Smooth muscle cell (in vitro differentiated cells): ENCODE data around the gene LRRC41. TPM values are rescaled to one million over a fixed set of nuclear protein-coding genes. Genes with fewer than 3 reads are reported as not detected.

Experiments
- DNase-seq: peaks from one replicate; lab custom pipeline; 2025; ENCODE audit not compliant: unreplicated experiment; lab: John Stamatoyannopoulos, UW
- H2AFZ ChIP-seq: fragments of 200-600 bp; sonication (generic); 2 replicates; pipeline ENCODE4 v1.6.0; 2016; ENCODE audit warnings: antibody characterized with exemption, low read depth, mild to moderate bottlenecking
- H3F3A ChIP-seq: fragments of 200-600 bp; sonication (generic); 2 replicates; pipeline ENCODE4 v1.6.0; 2017; ENCODE audit warnings: antibody characterized with exemption, low read depth
- H3K27ac ChIP-seq: fragments of 200-600 bp; sonication (generic); 2 replicates; pipeline ENCODE4 v1.5.1; 2016; ENCODE audit warnings: low read depth, mild to moderate bottlenecking
- H3K27me3 ChIP-seq: fragments of 200-600 bp; sonication (generic); 2 replicates; pipeline ENCODE4 v1.6.1; 2016; ENCODE audit warnings: low read depth, mild to moderate bottlenecking
- H3K36me3 ChIP-seq: fragments of 200-600 bp; sonication (generic); 2 replicates; pipeline ENCODE4 v1.5.1; 2016; ENCODE audit warnings: low read depth
- H3K4me1 ChIP-seq: fragments of 200-600 bp; sonication (generic); 2 replicates; pipeline ENCODE4 v1.5.1; 2016; ENCODE audit warnings: low read depth
- H3K4me2 ChIP-seq: fragments of 200-600 bp; sonication (generic); 2 replicates; pipeline ENCODE4 v1.6.0; 2016; ENCODE audit warnings: mild to moderate bottlenecking
- H3K4me3 ChIP-seq: fragments of 200-600 bp; sonication (generic); 2 replicates; pipeline ENCODE4 v1.5.1; 2016; ENCODE audit warnings: mild to moderate bottlenecking
- H3K79me2 ChIP-seq: fragments of 200-600 bp; sonication (generic); 2 replicates; pipeline ENCODE4 v1.6.0; 2016; ENCODE audit warnings: low read depth, mild to moderate bottlenecking
- H3K9ac ChIP-seq: fragments of 200-600 bp; sonication (generic); 2 replicates; pipeline ENCODE4 v1.6.0; 2016; ENCODE audit warnings: low read depth
- H3K9me3 ChIP-seq: fragments of 200-600 bp; sonication (generic); replicated peaks from 2 replicates; pipeline ENCODE4 v1.5.1; 2016; ENCODE audit warnings: low read depth
- H4K20me1 ChIP-seq: fragments of 200-600 bp; sonication (generic); 2 replicates; pipeline ENCODE4 v1.6.0; 2016; ENCODE audit warnings: low read depth
- CTCF ChIP-seq: fragments of 200-600 bp; sonication (generic); IDR thresholded peaks from 2 replicates; pipeline ENCODE4 v1.5.1; 2017; ENCODE audit warnings: borderline replicate concordance, mild to moderate bottlenecking, antibody characterized with exemption; ENCODE audit not compliant: insufficient read depth, poor library complexity, severe bottlenecking
- WGBS: methylation state at CpG from one replicate; pipeline ENCODE4 v1.1.7; 2016; ENCODE audit warnings: low lambda C conversion rate; 5-methylcytosine and 5-hydroxymethylcytosine counted together
- polyA plus RNA-seq: library from polyadenylated mRNA; unstranded; fragments of >200 nt; fragmentation: Nextera tagmentation; extraction: Ambion mirVana; gene quantifications from 2 replicates; pipeline ENCODE4 v1.2.1, GENCODE V29; 2016
- total RNA-seq: library from RNA; depleted of rRNA; stranded (reverse); fragments of >200 nt; gene quantifications from 2 replicates; pipeline ENCODE4 v1.2.3, GENCODE V29; 2014

LRRC41 gene
- total and polyA plus RNA-seq, 2 experiments from 2014 or later = 105 to 118 TPM

- Histone ChIP-seq H3K4me2 (no peak overlapping the region), H2AFZ (no peak overlapping the region), H3K27me3 (no peaks in the 10 kb centered on the region), H3K4me1 (peaks cover 12% of the 10 kb centered on the region), H3K36me3 (no peaks in the 10 kb centered on the region), H3K9ac (no peak overlapping the region), H3K4me3 (no peak overlapping the region), H3K27ac (no peak overlapping the region), H3K9me3 (no peaks in the 10 kb centered on the region), H4K20me1 (peaks cover 58% of the 10 kb centered on the region), H3F3A (peaks cover 2% of the 10 kb centered on the region), H3K79me2 (peaks cover 75% of the 10 kb centered on the region)
- WGBS = 93% methylated on average over 8 of the region's 8 CpGs
- DNase-seq = no peak
- TF ChIP-seq CTCF = no peak
Observed at GRCh38 chr1:46306159-46306530, 2.7 kb upstream of the LRRC41 start.

GRCh38 chr1:46303872-46304326 is 483 bp upstream of the LRRC41 start:
- H3K27me3 ChIP-seq = no peaks in the 10 kb centered on the region
- H3K79me2 ChIP-seq = peaks cover 93% of the 10 kb centered on the region
- H3K4me3 ChIP-seq = peak overlapping the region; percentile 79
- peak overlapping the region; percentile 96 for H3K4me2 ChIP-seq
- no peaks in the 10 kb centered on the region for H3K9me3 ChIP-seq
- H3F3A ChIP-seq = peaks cover 9% of the 10 kb centered on the region
- H3K27ac ChIP-seq = peak overlapping the region; percentile 89
- WGBS = under 1% methylated on average over 14 of the region's 14 CpGs
- peak overlapping the region; percentile 99 for H3K9ac ChIP-seq
- no peak for TF ChIP-seq CTCF
- peaks cover 73% of the 10 kb centered on the region for H4K20me1 ChIP-seq
- H3K36me3 ChIP-seq = no peaks in the 10 kb centered on the region
- peak overlapping the region; percentile 44 for H2AFZ ChIP-seq
- DNase-seq = no peak
- peaks cover 23% of the 10 kb centered on the region for H3K4me1 ChIP-seq

GRCh38 chr1:46302641-46303037 is 777 bp downstream of the LRRC41 start:
- WGBS = 0% methylated on average over 26 of the region's 32 CpGs
- peaks cover 93% of the 10 kb centered on the region for H3K79me2 ChIP-seq
- H3K4me3 ChIP-seq = peak overlapping the region; percentile 79
- peaks cover 23% of the 10 kb centered on the region for H3K4me1 ChIP-seq
- H3K36me3 ChIP-seq = no peaks in the 10 kb centered on the region
- H3K27ac ChIP-seq = peak overlapping the region; percentile 89
- no peaks in the 10 kb centered on the region for H3K9me3 ChIP-seq
- DNase-seq = no peak
- TF ChIP-seq CTCF = no peak
- H3K27me3 ChIP-seq = no peaks in the 10 kb centered on the region
- H2AFZ ChIP-seq = peak overlapping the region; percentile 44
- peak overlapping the region; percentile 96 for H3K4me2 ChIP-seq
- H3K9ac ChIP-seq = peak overlapping the region; percentile 99
- peaks cover 9% of the 10 kb centered on the region for H3F3A ChIP-seq
- H4K20me1 ChIP-seq = peaks cover 73% of the 10 kb centered on the region
